Nephron (organoid): Measurements from ENCODE around the gene EME2.

Experiments
- H3K27ac Mint-ChIP-seq, 3 experiments: 2 replicates each; pipeline ENCODE4 v1.8.0; 2020; ENCODE audit warnings: mixed read lengths in 3 of 3, mild to moderate bottlenecking in 2 of 3, moderate library complexity in 1 of 3
- H3K27me3 Mint-ChIP-seq: 2 replicates; pipeline ENCODE4 v1.8.0; 2021; ENCODE audit warnings: low read depth, mild to moderate bottlenecking, moderate library complexity, mixed read lengths
- H3K36me3 Mint-ChIP-seq: 2 replicates; pipeline ENCODE4 v1.8.0; 2020; ENCODE audit warnings: low read depth, mixed read lengths
- H3K4me1 Mint-ChIP-seq: 2 replicates; pipeline ENCODE4 v1.8.0; 2020; ENCODE audit warnings: mixed read lengths
- H3K4me3 Mint-ChIP-seq, 3 experiments: 2 replicates each; pipeline ENCODE4 v1.8.0; 2020; ENCODE audit warnings: mild to moderate bottlenecking in 3 of 3, mixed read lengths in 3 of 3, moderate library complexity in 2 of 3
- H3K9me3 Mint-ChIP-seq: 2 replicates; pipeline ENCODE4 v1.8.0; 2020; ENCODE audit warnings: mixed read lengths
- TF ChIP-seq, protein P1 (sequence below), 3 experiments: fragments of 200-600 bp; sonication (generic); IDR thresholded peaks; one replicate each; pipeline ENCODE4 v1.5.0; 2021; ENCODE audit warnings: antibody characterized with exemption in 3 of 3; ENCODE audit not compliant: unreplicated experiment in 3 of 3

Gene EME2

DNA sequence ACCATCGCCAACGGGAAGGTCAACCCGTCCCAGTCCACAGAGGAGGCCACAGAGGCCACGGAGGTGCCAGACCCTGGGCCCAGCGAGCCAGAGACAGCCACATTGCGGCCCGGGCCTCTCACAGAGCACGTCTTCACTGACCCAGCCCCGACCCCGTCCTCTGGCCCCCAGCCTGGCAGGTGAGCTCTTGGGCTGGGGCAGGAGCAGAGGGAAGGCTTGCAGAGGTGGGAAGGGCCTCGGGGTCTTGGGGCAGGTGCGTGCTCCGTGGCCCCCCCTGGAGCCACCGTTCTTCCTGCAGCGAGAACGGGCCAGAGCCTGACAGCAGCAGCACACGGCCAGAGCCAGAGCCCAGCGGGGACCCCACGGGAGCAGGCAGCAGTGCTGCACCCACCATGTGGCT lies 6.4 kb upstream of the EME2 start:
- peaks cover 7% of the 10 kb centered on the region for H3K36me3 Mint-ChIP-seq
- H3K27ac Mint-ChIP-seq, result no peak overlapping the region
- H3K4me3 Mint-ChIP-seq, result no peak overlapping the region
- no peaks in the 10 kb centered on the region for H3K27me3 Mint-ChIP-seq
- H3K9me3 Mint-ChIP-seq, result no peaks in the 10 kb centered on the region
- no peaks in the 10 kb centered on the region for H3K4me1 Mint-ChIP-seq
- TF ChIP-seq, protein P1, sequence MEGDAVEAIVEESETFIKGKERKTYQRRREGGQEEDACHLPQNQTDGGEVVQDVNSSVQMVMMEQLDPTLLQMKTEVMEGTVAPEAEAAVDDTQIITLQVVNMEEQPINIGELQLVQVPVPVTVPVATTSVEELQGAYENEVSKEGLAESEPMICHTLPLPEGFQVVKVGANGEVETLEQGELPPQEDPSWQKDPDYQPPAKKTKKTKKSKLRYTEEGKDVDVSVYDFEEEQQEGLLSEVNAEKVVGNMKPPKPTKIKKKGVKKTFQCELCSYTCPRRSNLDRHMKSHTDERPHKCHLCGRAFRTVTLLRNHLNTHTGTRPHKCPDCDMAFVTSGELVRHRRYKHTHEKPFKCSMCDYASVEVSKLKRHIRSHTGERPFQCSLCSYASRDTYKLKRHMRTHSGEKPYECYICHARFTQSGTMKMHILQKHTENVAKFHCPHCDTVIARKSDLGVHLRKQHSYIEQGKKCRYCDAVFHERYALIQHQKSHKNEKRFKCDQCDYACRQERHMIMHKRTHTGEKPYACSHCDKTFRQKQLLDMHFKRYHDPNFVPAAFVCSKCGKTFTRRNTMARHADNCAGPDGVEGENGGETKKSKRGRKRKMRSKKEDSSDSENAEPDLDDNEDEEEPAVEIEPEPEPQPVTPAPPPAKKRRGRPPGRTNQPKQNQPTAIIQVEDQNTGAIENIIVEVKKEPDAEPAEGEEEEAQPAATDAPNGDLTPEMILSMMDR (IDR thresholded peaks at IDR 0.05; ENCODE audit: unreplicated experiment in 3 of 3), result no peak

DNA sequence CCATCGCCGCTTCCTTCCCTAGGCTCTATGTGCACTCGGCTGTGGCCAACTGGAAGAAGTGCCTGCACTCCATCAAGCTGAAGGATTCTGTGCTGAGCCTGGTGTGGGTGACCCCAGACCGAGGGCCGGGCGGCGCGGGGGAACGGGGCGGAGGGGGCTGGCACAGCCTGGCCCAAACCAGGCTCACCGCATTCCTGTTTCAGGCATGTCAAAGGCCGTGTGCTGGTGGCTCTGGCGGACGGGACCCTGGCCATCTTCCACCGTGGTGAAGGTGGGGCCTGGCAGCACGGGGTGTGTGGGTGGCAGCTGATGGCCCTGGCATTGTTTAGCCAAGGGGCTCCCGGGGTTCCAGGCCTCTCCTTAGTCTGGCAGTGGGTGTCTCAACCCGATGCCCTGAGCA lies 5.9 kb upstream of the EME2 start:
- no peak overlapping the region for H3K4me3 Mint-ChIP-seq
- H3K9me3 Mint-ChIP-seq, result no peaks in the 10 kb centered on the region
- H3K4me1 Mint-ChIP-seq, result peaks cover under 1% of the 10 kb centered on the region
- H3K27me3 Mint-ChIP-seq, result no peaks in the 10 kb centered on the region
- peaks cover 3% of the 10 kb centered on the region for H3K36me3 Mint-ChIP-seq
- H3K27ac Mint-ChIP-seq, result no peak overlapping the region
- TF ChIP-seq, protein P1 (IDR thresholded peaks at IDR 0.05; ENCODE audit: unreplicated experiment in 3 of 3), result no peak

GRCh38 chr16:1767116-1767994 lies 5.3 kb upstream of the EME2 start:
- Mint-ChIP-seq H3K36me3 (peaks cover 3% of the 10 kb centered on the region), H3K27me3 (no peaks in the 10 kb centered on the region), H3K27ac (no peak overlapping the region), H3K9me3 (no peaks in the 10 kb centered on the region), H3K4me3 (peak overlapping the region in 1 of 3 experiments; percentile 51), H3K4me1 (peaks cover 7% of the 10 kb centered on the region)
- TF ChIP-seq, protein P1 (IDR thresholded peaks at IDR 0.05; ENCODE audit: unreplicated experiment in 3 of 3), result no peak

DNA sequence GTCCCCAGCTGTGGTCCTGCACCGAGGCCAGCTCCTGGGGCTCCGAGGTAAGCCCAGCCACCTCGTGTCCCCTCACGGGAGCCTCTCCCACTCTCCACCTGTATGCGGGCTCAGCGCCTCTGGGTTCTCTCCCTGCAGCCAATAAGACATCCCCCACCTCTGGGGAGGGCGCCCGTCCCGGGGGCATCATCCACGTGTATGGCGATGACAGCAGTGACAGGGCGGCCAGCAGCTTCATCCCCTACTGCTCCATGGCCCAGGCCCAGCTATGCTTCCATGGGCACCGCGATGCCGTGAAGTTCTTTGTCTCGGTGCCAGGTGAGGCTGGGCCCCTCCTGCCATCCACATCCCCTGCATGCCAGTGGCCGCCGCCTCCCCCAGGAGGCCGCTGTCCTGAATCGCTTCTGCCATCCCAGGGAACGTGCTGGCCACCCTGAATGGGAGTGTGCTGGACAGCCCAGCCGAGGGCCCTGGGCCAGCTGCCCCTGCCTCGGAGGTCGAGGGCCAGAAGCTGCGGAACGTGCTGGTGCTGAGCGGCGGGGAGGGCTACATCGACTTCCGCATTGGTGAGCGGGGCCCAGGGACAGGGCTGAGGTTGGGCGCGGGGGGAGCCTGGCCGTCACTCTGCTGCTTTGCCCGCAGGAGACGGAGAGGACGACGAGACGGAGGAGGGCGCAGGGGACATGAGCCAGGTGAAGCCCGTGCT lies 4.4 kb upstream of the EME2 start:
- no peaks in the 10 kb centered on the region for H3K27me3 Mint-ChIP-seq
- TF ChIP-seq, protein P1 (IDR thresholded peaks at IDR 0.05; ENCODE audit: unreplicated experiment in 3 of 3), result no peak
- H3K27ac Mint-ChIP-seq, result no peak overlapping the region
- H3K4me3 Mint-ChIP-seq, result peak overlapping the region in 1 of 3 experiments; percentile 34
- H3K4me1 Mint-ChIP-seq, result peaks cover 8% of the 10 kb centered on the region
- H3K9me3 Mint-ChIP-seq, result no peaks in the 10 kb centered on the region
- peaks cover 3% of the 10 kb centered on the region for H3K36me3 Mint-ChIP-seq

GRCh38 chr16:1768767-1769401 lies 3.7 kb upstream of the EME2 start:
- H3K27ac Mint-ChIP-seq, result no peak overlapping the region

More at GRCh38 chr16:1768767-1769401, 3.7 kb upstream of the EME2 start:
- no peaks in the 10 kb centered on the region for H3K27me3 Mint-ChIP-seq
- peaks cover 3% of the 10 kb centered on the region for H3K36me3 Mint-ChIP-seq
- H3K4me3 Mint-ChIP-seq, result no peak overlapping the region
- H3K4me1 Mint-ChIP-seq, result peaks cover 8% of the 10 kb centered on the region
- TF ChIP-seq, protein P1 (IDR thresholded peaks at IDR 0.05; ENCODE audit: unreplicated experiment in 3 of 3), result no peak
- H3K9me3 Mint-ChIP-seq, result no peaks in the 10 kb centered on the region
